Endothelial cell of umbilical vein (primary cell): Measurements from ENCODE around the gene TBC1D10A. TPM values are rescaled to one million over a fixed set of nuclear protein-coding genes. Genes with fewer than 3 reads are reported as not detected.
"Not testable (repeated sequence)": the region's sequence is repeated elsewhere in the genome, so short reads cannot be mapped to it uniquely, and the experiment has no call there.

Experiments
- BruUV-seq: library from RNA; stranded (reverse); fragments of 400-500 nt; replicated peaks from 2 replicates; lab custom pipeline; 2021; lab: Mats Ljungman, UMichigan
- CTCF ChIA-PET: fragments of 300-600, 350-600 bp; sonication (Branson Sonifier 250); formaldehyde crosslinking; loops from one replicate; lab custom pipeline; 2021; ENCODE audit warnings: antibody characterized with exemption, inconsistent platforms; lab: Charles Lee
- POLR2A ChIA-PET: fragments of 300-600, 350-600 bp; sonication (Branson Sonifier 250); formaldehyde crosslinking; loops from one replicate; lab custom pipeline; 2021; ENCODE audit warnings: antibody characterized with exemption, inconsistent platforms; lab: Charles Lee
- DNase-seq: peaks from one replicate; pipeline ENCODE4 v3.0.0-alpha.2; 2011; ENCODE audit warnings: low read depth, low spot score
- FAIRE-seq: peaks from 2 replicates; lab custom pipeline; 2011; peaks lifted over from hg19 to GRCh38; lab: Jason Lieb, UNC
- H2AFZ ChIP-seq: 2 replicates; pipeline ENCODE4 v1.6.0; 2012; ENCODE audit warnings: low read depth, low read length, control low read depth, inconsistent platforms
- H3K27ac ChIP-seq: 2 replicates; pipeline ENCODE4 v1.5.1; 2011; ENCODE audit warnings: low read depth, mild to moderate bottlenecking, control low read depth, low read length, moderate library complexity; ENCODE audit not compliant: insufficient read depth
- H3K27me3 ChIP-seq, 2 experiments: 2 replicates each; pipeline versions ENCODE4 v1.6.0 to v1.6.1; 2011; ENCODE audit warnings: low read length in 2 of 2, mixed read lengths in 1 of 2; ENCODE audit not compliant: control insufficient read depth in 2 of 2, insufficient read depth in 2 of 2
- H3K36me3 ChIP-seq, 2 experiments: 2 replicates in 1 of 2; 3 replicates in 1 of 2; pipeline ENCODE4 v1.5.1; 2011; ENCODE audit warnings: low read length in 2 of 2, mild to moderate bottlenecking in 1 of 2, moderate library complexity in 1 of 2; ENCODE audit not compliant: control insufficient read depth in 2 of 2, insufficient read depth in 2 of 2; ENCODE audit errors: extremely low read depth in 1 of 2
- H3K4me1 ChIP-seq: 3 replicates; pipeline ENCODE4 v1.5.1; 2011; ENCODE audit warnings: mild to moderate bottlenecking, low read length; ENCODE audit not compliant: control insufficient read depth, insufficient read depth; ENCODE audit errors: extremely low read depth
- H3K4me2 ChIP-seq: 2 replicates; pipeline ENCODE4 v1.6.1; 2011; ENCODE audit warnings: low read length, control low read depth, mixed read lengths; ENCODE audit not compliant: insufficient read depth
- H3K4me3 ChIP-seq, 3 experiments: fragments of 200-600 bp in 1 of 3; sonication (generic), shearing (Covaris generic) in 1 of 3; replicated peaks in 1 of 3; 2 replicates each; pipeline ENCODE4 v1.5.1; 2011 to 2016; ENCODE audit warnings: control low read depth in 3 of 3, low read length in 3 of 3, mild to moderate bottlenecking in 2 of 3, inconsistent platforms in 1 of 3, low read depth in 1 of 3, moderate library complexity in 1 of 3; ENCODE audit not compliant: insufficient read depth in 1 of 3
- H3K79me2 ChIP-seq: 2 replicates; pipeline ENCODE4 v1.6.0; 2012; ENCODE audit warnings: low read length, inconsistent platforms; ENCODE audit not compliant: control insufficient read depth, insufficient read depth
- H3K9ac ChIP-seq: replicated peaks from 2 replicates; pipeline ENCODE3; 2011; ENCODE audit warnings: low read length, control low read depth; ENCODE audit not compliant: insufficient read depth; ENCODE audit errors: extremely low read depth
- H3K9me1 ChIP-seq: replicated peaks from 3 replicates; pipeline ENCODE4 v1.6.0; 2011; ENCODE audit warnings: mild to moderate bottlenecking, low read length; ENCODE audit not compliant: control insufficient read depth, insufficient read depth; ENCODE audit errors: extremely low read depth
- H3K9me3 ChIP-seq: replicated peaks from 2 replicates; pipeline ENCODE4 v1.5.1; 2012; ENCODE audit warnings: low read length, inconsistent platforms; ENCODE audit not compliant: control insufficient read depth, insufficient read depth
- H4K20me1 ChIP-seq: replicated peaks from 2 replicates; pipeline ENCODE3; 2011; ENCODE audit warnings: mild to moderate bottlenecking, low read length; ENCODE audit not compliant: control insufficient read depth, insufficient read depth; ENCODE audit errors: extremely low read depth
- CTCF ChIP-seq, 2 donors: IDR thresholded peaks; 1 replicate in 1 of 2; 2 replicates in 1 of 2; pipeline ENCODE4 v1.5.1; 2011; ENCODE audit warnings: low read length in 2 of 2, mild to moderate bottlenecking in 2 of 2, moderate library complexity in 2 of 2, control low read depth in 1 of 2, inconsistent platforms in 1 of 2, low read depth in 1 of 2; ENCODE audit not compliant: insufficient read depth in 1 of 2; ENCODE audit errors: extremely low read depth in 1 of 2
- EZH2 ChIP-seq: IDR thresholded peaks from 2 replicates; pipeline ENCODE4 v1.6.1; 2012; ENCODE audit warnings: borderline replicate concordance, low read depth, mild to moderate bottlenecking, moderate library complexity, low read length, inconsistent platforms; ENCODE audit not compliant: severe bottlenecking
- FOS ChIP-seq: IDR thresholded peaks from 2 replicates; pipeline ENCODE4 v1.6.1; 2011; ENCODE audit warnings: mild to moderate bottlenecking, low read length, moderate library complexity, borderline replicate concordance; ENCODE audit not compliant: insufficient read depth
- GATA2 ChIP-seq: IDR thresholded peaks from 2 replicates; pipeline ENCODE4 v1.7.0; 2011; ENCODE audit warnings: low read depth, mild to moderate bottlenecking, moderate library complexity, mixed read lengths, low read length; ENCODE audit not compliant: insufficient read length, insufficient read depth
- JUN ChIP-seq: IDR thresholded peaks from 2 replicates; pipeline ENCODE4 v1.6.1; 2011; ENCODE audit warnings: borderline replicate concordance, low read depth; ENCODE audit not compliant: insufficient read length, insufficient read depth
- MAX ChIP-seq: IDR thresholded peaks from 2 replicates; pipeline ENCODE4 v1.6.1; 2011; ENCODE audit not compliant: insufficient read depth, insufficient read length
- MYC ChIP-seq: IDR thresholded peaks from one replicate; pipeline ENCODE4 v1.6.1; 2011; ENCODE audit warnings: mild to moderate bottlenecking, low read depth, low read length
- POLR2A ChIP-seq: IDR thresholded peaks from 2 replicates; pipeline ENCODE4 v1.6.1; 2012; ENCODE audit warnings: low read depth, mild to moderate bottlenecking, control low read depth, low read length
- POLR2AphosphoS5 ChIP-seq: IDR thresholded peaks from 2 replicates; pipeline ENCODE4 v1.6.1; 2012; ENCODE audit warnings: low read depth, mild to moderate bottlenecking, control low read depth, low read length, moderate library complexity; ENCODE audit not compliant: insufficient read depth
- dilution Hi-C: fragments of 300-500 bp; cut with MboI; formaldehyde crosslinking; loops from one replicate; pipeline ENCODE4 v1.15.0; 2019; ENCODE audit warnings: low sequenced_read_pairs; ENCODE audit not compliant: extremely low pct_ligation_motif_present
- intact Hi-C: fragments of 100-400 bp; cut with micrococcal nuclease; formaldehyde crosslinking; loops from one replicate; pipeline ENCODE4 v1.10.0; 2022
- polyA plus RNA-seq, 4 experiments: library from polyadenylated mRNA; depleted of rRNA in 3 of 4; stranded (reverse) in 3 of 4; unstranded in 1 of 4; fragments of >200 nt; gene quantifications; 2 replicates each; pipeline versions ENCODE4 v1.2.1 to v1.2.3, GENCODE V29; 2011 to 2012; ENCODE audit warnings: missing spikeins in 1 of 4
- total RNA-seq: library from RNA; stranded (reverse); gene quantifications from 2 replicates; pipeline ENCODE4 v1.2.3, GENCODE V29; 2021

TBC1D10A gene
- total and polyA plus RNA-seq, 2 donors (not counting 3 experiments of a cell fraction or from before 2014, with no cell fraction given) = 10.0 to 11.9 TPM

GRCh38 chr22:30338802-30339201 is 12.1 kb upstream of the TBC1D10A start:
- TF ChIP-seq GATA2 (no peak), EZH2 (no peak), MYC (no peak), JUN (no peak), POLR2AphosphoS5 (no peak), MAX (no peak), FOS (no peak), POLR2A (no peak), CTCF (IDR thresholded peaks at IDR 0.05; ENCODE audit: extremely low read depth in 1 of 2, insufficient read depth in 1 of 2, low read depth in 1 of 2, low read length in 2 of 2) (no peak)
- H3K9ac ChIP-seq = no peak overlapping the region
- no peaks in the 10 kb centered on the region for H3K4me1 ChIP-seq
- H3K79me2 ChIP-seq = no peaks in the 10 kb centered on the region
- dilution Hi-C loops (no loop called here), intact Hi-C loops (no loop called here)
- no TSS peak for BruUV-seq
- H3K27me3 ChIP-seq = no peaks in the 10 kb centered on the region
- no peaks in the 10 kb centered on the region for H3K9me3 ChIP-seq
- no peaks in the 10 kb centered on the region for H3K9me1 ChIP-seq
- H3K4me3 ChIP-seq = no peak overlapping the region
- no peak for DNase-seq
- no peak overlapping the region for H2AFZ ChIP-seq
- no peak overlapping the region for H3K4me2 ChIP-seq
- FAIRE-seq = no peak
- POLR2A ChIA-PET = no interaction called here
- H4K20me1 ChIP-seq = no peaks in the 10 kb centered on the region
- CTCF ChIA-PET = interaction anchor here (1.3 kb wide), 1 partner anchor 51 kb away, joined by 9 read pairs; no protein-coding TSS in a partner anchor
- H3K36me3 ChIP-seq = peaks cover 44 to 84% of the 10 kb centered on the region in 2 experiments
- no peak overlapping the region for H3K27ac ChIP-seq

GRCh38 chr22:30338341-30338740 is 11.6 kb upstream of the TBC1D10A start:
- H4K20me1 ChIP-seq, H3K9me3 ChIP-seq, H3K27me3 ChIP-seq, intact Hi-C loops, H3K9me1 ChIP-seq, DNase-seq, FAIRE-seq, H2AFZ ChIP-seq, dilution Hi-C loops, POLR2A ChIA-PET, H3K4me3 ChIP-seq, H3K79me2 ChIP-seq, H3K4me2 ChIP-seq, H3K27ac ChIP-seq, H3K9ac ChIP-seq, BruUV-seq, H3K4me1 ChIP-seq: not testable (repeated sequence)
- H3K36me3 ChIP-seq = peaks cover 44 to 86% of the 10 kb centered on the region in 2 experiments
- CTCF ChIA-PET = interaction anchor here (1.3 kb wide), 1 partner anchor 50 kb away, joined by 9 read pairs; no protein-coding TSS in a partner anchor
